Endothelial cell of umbilical vein (primary cell): Measurements from ENCODE around the gene KLF13. TPM values are rescaled to one million over a fixed set of nuclear protein-coding genes. Genes with fewer than 3 reads are reported as not detected.

ENCODE experiments used
- BruUV-seq: library from RNA; stranded (reverse); fragments of 400-500 nt; replicated peaks from 2 replicates; lab custom pipeline; 2021; lab: Mats Ljungman, UMichigan
- CTCF ChIA-PET: fragments of 300-600, 350-600 bp; sonication (Branson Sonifier 250); formaldehyde crosslinking; loops from one replicate; lab custom pipeline; 2021; ENCODE audit warnings: antibody characterized with exemption, inconsistent platforms; lab: Charles Lee
- POLR2A ChIA-PET: fragments of 300-600, 350-600 bp; sonication (Branson Sonifier 250); formaldehyde crosslinking; loops from one replicate; lab custom pipeline; 2021; ENCODE audit warnings: antibody characterized with exemption, inconsistent platforms; lab: Charles Lee
- DNase-seq: peaks from one replicate; pipeline ENCODE4 v3.0.0-alpha.2; 2011; ENCODE audit warnings: low read depth, low spot score
- FAIRE-seq: peaks from 2 replicates; lab custom pipeline; 2011; peaks lifted over from hg19 to GRCh38; lab: Jason Lieb, UNC
- H2AFZ ChIP-seq: 2 replicates; pipeline ENCODE4 v1.6.0; 2012; ENCODE audit warnings: low read depth, low read length, control low read depth, inconsistent platforms
- H3K27ac ChIP-seq: 2 replicates; pipeline ENCODE4 v1.5.1; 2011; ENCODE audit warnings: low read depth, mild to moderate bottlenecking, control low read depth, low read length, moderate library complexity; ENCODE audit not compliant: insufficient read depth
- H3K27me3 ChIP-seq, 2 experiments: 2 replicates each; pipeline versions ENCODE4 v1.6.0 to v1.6.1; 2011; ENCODE audit warnings: low read length in 2 of 2, mixed read lengths in 1 of 2; ENCODE audit not compliant: control insufficient read depth in 2 of 2, insufficient read depth in 2 of 2
- H3K36me3 ChIP-seq, 2 experiments: 2 replicates in 1 of 2; 3 replicates in 1 of 2; pipeline ENCODE4 v1.5.1; 2011; ENCODE audit warnings: low read length in 2 of 2, mild to moderate bottlenecking in 1 of 2, moderate library complexity in 1 of 2; ENCODE audit not compliant: control insufficient read depth in 2 of 2, insufficient read depth in 2 of 2; ENCODE audit errors: extremely low read depth in 1 of 2
- H3K4me1 ChIP-seq: 3 replicates; pipeline ENCODE4 v1.5.1; 2011; ENCODE audit warnings: mild to moderate bottlenecking, low read length; ENCODE audit not compliant: control insufficient read depth, insufficient read depth; ENCODE audit errors: extremely low read depth
- H3K4me2 ChIP-seq: 2 replicates; pipeline ENCODE4 v1.6.1; 2011; ENCODE audit warnings: low read length, control low read depth, mixed read lengths; ENCODE audit not compliant: insufficient read depth
- H3K4me3 ChIP-seq, 3 experiments: fragments of 200-600 bp in 1 of 3; sonication (generic), shearing (Covaris generic) in 1 of 3; replicated peaks in 1 of 3; 2 replicates each; pipeline ENCODE4 v1.5.1; 2011 to 2016; ENCODE audit warnings: control low read depth in 3 of 3, low read length in 3 of 3, mild to moderate bottlenecking in 2 of 3, inconsistent platforms in 1 of 3, low read depth in 1 of 3, moderate library complexity in 1 of 3; ENCODE audit not compliant: insufficient read depth in 1 of 3
- H3K79me2 ChIP-seq: 2 replicates; pipeline ENCODE4 v1.6.0; 2012; ENCODE audit warnings: low read length, inconsistent platforms; ENCODE audit not compliant: control insufficient read depth, insufficient read depth
- H3K9ac ChIP-seq: replicated peaks from 2 replicates; pipeline ENCODE3; 2011; ENCODE audit warnings: low read length, control low read depth; ENCODE audit not compliant: insufficient read depth; ENCODE audit errors: extremely low read depth
- H3K9me1 ChIP-seq: replicated peaks from 3 replicates; pipeline ENCODE4 v1.6.0; 2011; ENCODE audit warnings: mild to moderate bottlenecking, low read length; ENCODE audit not compliant: control insufficient read depth, insufficient read depth; ENCODE audit errors: extremely low read depth
- H3K9me3 ChIP-seq: replicated peaks from 2 replicates; pipeline ENCODE4 v1.5.1; 2012; ENCODE audit warnings: low read length, inconsistent platforms; ENCODE audit not compliant: control insufficient read depth, insufficient read depth
- H4K20me1 ChIP-seq: replicated peaks from 2 replicates; pipeline ENCODE3; 2011; ENCODE audit warnings: mild to moderate bottlenecking, low read length; ENCODE audit not compliant: control insufficient read depth, insufficient read depth; ENCODE audit errors: extremely low read depth
- EZH2 ChIP-seq: IDR thresholded peaks from 2 replicates; pipeline ENCODE4 v1.6.1; 2012; ENCODE audit warnings: borderline replicate concordance, low read depth, mild to moderate bottlenecking, moderate library complexity, low read length, inconsistent platforms; ENCODE audit not compliant: severe bottlenecking
- FOS ChIP-seq: IDR thresholded peaks from 2 replicates; pipeline ENCODE4 v1.6.1; 2011; ENCODE audit warnings: mild to moderate bottlenecking, low read length, moderate library complexity, borderline replicate concordance; ENCODE audit not compliant: insufficient read depth
- GATA2 ChIP-seq: IDR thresholded peaks from 2 replicates; pipeline ENCODE4 v1.7.0; 2011; ENCODE audit warnings: low read depth, mild to moderate bottlenecking, moderate library complexity, mixed read lengths, low read length; ENCODE audit not compliant: insufficient read length, insufficient read depth
- JUN ChIP-seq: IDR thresholded peaks from 2 replicates; pipeline ENCODE4 v1.6.1; 2011; ENCODE audit warnings: borderline replicate concordance, low read depth; ENCODE audit not compliant: insufficient read length, insufficient read depth
- MYC ChIP-seq: IDR thresholded peaks from one replicate; pipeline ENCODE4 v1.6.1; 2011; ENCODE audit warnings: mild to moderate bottlenecking, low read depth, low read length
- POLR2A ChIP-seq: IDR thresholded peaks from 2 replicates; pipeline ENCODE4 v1.6.1; 2012; ENCODE audit warnings: low read depth, mild to moderate bottlenecking, control low read depth, low read length
- POLR2AphosphoS5 ChIP-seq: IDR thresholded peaks from 2 replicates; pipeline ENCODE4 v1.6.1; 2012; ENCODE audit warnings: low read depth, mild to moderate bottlenecking, control low read depth, low read length, moderate library complexity; ENCODE audit not compliant: insufficient read depth
- dilution Hi-C: fragments of 300-500 bp; cut with MboI; formaldehyde crosslinking; loops from one replicate; pipeline ENCODE4 v1.15.0; 2019; ENCODE audit warnings: low sequenced_read_pairs; ENCODE audit not compliant: extremely low pct_ligation_motif_present
- intact Hi-C: fragments of 100-400 bp; cut with micrococcal nuclease; formaldehyde crosslinking; loops from one replicate; pipeline ENCODE4 v1.10.0; 2022
- polyA plus RNA-seq, 4 experiments: library from polyadenylated mRNA; depleted of rRNA in 3 of 4; stranded (reverse) in 3 of 4; unstranded in 1 of 4; fragments of >200 nt; gene quantifications; 2 replicates each; pipeline versions ENCODE4 v1.2.1 to v1.2.3, GENCODE V29; 2011 to 2012; ENCODE audit warnings: missing spikeins in 1 of 4
- total RNA-seq: library from RNA; stranded (reverse); gene quantifications from 2 replicates; pipeline ENCODE4 v1.2.3, GENCODE V29; 2021
- TF ChIP-seq, protein P1 (sequence below): IDR thresholded peaks from 2 replicates; pipeline ENCODE4 v1.6.1; 2011; ENCODE audit not compliant: insufficient read depth, insufficient read length
- TF ChIP-seq, protein P2 (sequence below), 2 donors: IDR thresholded peaks; 1 replicate in 1 of 2; 2 replicates in 1 of 2; pipeline ENCODE4 v1.5.1; 2011; ENCODE audit warnings: low read length in 2 of 2, mild to moderate bottlenecking in 2 of 2, moderate library complexity in 2 of 2, control low read depth in 1 of 2, inconsistent platforms in 1 of 2, low read depth in 1 of 2; ENCODE audit not compliant: insufficient read depth in 1 of 2; ENCODE audit errors: extremely low read depth in 1 of 2

Gene KLF13
- total and polyA plus RNA-seq, 2 donors (not counting 3 experiments of a cell fraction or from before 2014, with no cell fraction given) = 10.1 to 31.9 TPM

DNA sequence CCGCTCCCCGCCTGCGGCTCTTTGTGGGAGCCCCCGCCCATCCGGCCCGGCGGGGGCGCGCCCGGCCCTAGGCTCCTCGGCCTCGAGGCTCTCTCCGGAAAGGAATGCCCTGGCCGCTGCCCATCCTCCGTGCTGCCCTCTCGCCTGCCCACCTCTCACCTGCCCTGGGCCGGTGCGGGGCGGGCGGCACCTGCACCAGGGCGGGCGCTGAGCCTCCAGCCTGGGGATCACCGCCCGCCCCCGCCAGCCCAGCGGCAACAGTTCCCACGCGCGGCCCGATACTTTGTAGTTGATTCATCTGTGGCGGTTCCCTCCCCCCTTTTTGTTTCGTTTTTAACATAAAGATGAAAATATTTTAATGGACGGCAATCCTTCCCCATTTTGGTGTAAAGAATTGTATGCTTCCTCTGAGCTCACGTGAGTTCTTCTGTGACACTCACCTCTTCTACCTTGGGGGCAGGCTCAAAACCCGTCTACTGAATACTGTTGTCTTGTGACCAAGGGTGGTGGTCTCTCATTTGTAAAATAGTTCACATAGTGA, 1.9 kb downstream of the KLF13 start:
- no peak for DNase-seq
- CTCF ChIA-PET = interaction anchor here (0.8 to 1.9 kb wide), 5 partner anchors 12 to 161 kb away, joined by 3 to 9 read pairs (median 4); no protein-coding TSS in a partner anchor
- TF ChIP-seq, protein P1, sequence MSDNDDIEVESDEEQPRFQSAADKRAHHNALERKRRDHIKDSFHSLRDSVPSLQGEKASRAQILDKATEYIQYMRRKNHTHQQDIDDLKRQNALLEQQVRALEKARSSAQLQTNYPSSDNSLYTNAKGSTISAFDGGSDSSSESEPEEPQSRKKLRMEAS = no peak
- TF ChIP-seq JUN = no peak
- H3K4me2 ChIP-seq = peak overlapping the region; percentile 60
- H3K9me1 ChIP-seq = no peaks in the 10 kb centered on the region
- peak overlapping the region; percentile 12 for H3K27ac ChIP-seq
- no peaks in the 10 kb centered on the region for H3K9me3 ChIP-seq
- H2AFZ ChIP-seq = peak overlapping the region; percentile 46
- no peak for FAIRE-seq
- no peaks in the 10 kb centered on the region for H3K27me3 ChIP-seq
- intact Hi-C loops (loop anchor here (5.0 to 10.0 kb wide), 4 partner anchors 39 to 1646 kb away; no protein-coding TSS in a partner anchor), dilution Hi-C loops (no loop called here)
- BruUV-seq = TSS peak; percentile 23
- peaks cover 8% of the 10 kb centered on the region for H3K4me1 ChIP-seq
- POLR2A ChIA-PET = no interaction called here
- H3K79me2 ChIP-seq = peaks cover 13% of the 10 kb centered on the region
- peak overlapping the region; percentile 61 to 89 (median 75) for H3K4me3 ChIP-seq
- H3K9ac ChIP-seq = peak overlapping the region; percentile 78
- H4K20me1 ChIP-seq = no peaks in the 10 kb centered on the region
- H3K36me3 ChIP-seq = no peaks in the 10 kb centered on the region

DNA sequence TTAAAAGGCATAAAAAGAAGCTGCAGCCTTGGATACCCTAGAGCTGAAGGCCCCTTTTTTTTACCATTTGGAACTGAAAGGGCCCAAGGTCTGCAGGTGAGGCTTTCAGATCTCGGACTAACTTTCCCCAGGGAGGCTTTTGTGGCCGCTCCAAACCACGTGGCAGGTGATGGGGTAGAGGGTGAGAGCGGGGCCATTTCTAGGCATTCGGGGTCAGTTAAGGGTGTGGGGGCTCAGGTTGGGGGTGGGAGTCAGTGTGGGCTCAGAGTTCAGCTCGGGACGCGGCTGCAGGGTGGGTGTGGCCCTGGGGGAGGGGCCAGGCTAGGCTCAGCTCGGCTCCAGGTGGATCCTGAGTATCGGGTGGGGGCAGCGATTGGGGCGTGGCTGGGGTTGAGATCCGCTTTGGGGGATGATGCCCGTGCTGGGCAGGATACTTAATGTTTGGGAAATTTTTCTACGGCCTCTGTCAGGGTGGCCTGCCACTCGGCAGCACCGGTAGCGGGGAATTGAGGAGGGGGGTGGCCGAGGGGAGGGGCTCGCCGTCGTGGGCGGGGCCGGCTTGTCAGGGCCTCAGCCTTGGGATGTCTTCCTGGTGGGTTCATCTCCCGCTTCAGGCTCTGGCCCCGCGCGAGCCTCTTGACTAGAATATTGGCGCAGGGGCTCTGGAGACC, 2.5 kb downstream of the KLF13 start:
- DNase-seq = no peak
- ChIA-PET POLR2A (no interaction called here), CTCF (interaction anchor here (0.8 to 1.9 kb wide), 5 partner anchors 12 to 160 kb away, joined by 3 to 9 read pairs (median 4); no protein-coding TSS in a partner anchor)
- Histone ChIP-seq H3K9me3 (no peaks in the 10 kb centered on the region), H3K79me2 (peaks cover 15% of the 10 kb centered on the region), H3K4me1 (peaks cover 8% of the 10 kb centered on the region), H3K9ac (no peak overlapping the region), H3K9me1 (no peaks in the 10 kb centered on the region), H2AFZ (no peak overlapping the region), H3K27me3 (no peaks in the 10 kb centered on the region), H3K4me2 (peak overlapping the region; percentile 60), H3K36me3 (no peaks in the 10 kb centered on the region), H3K4me3 (peak overlapping the region in 2 of 3 experiments; percentile 61 to 89), H4K20me1 (no peaks in the 10 kb centered on the region), H3K27ac (no peak overlapping the region)
- dilution Hi-C loops (no loop called here), intact Hi-C loops (loop anchor here (5.0 to 10.0 kb wide), 4 partner anchors 38 to 1647 kb away; no protein-coding TSS in a partner anchor)
- TF ChIP-seq FOS = no peak
- TF ChIP-seq POLR2A = no peak
- TF ChIP-seq GATA2 = no peak
- TF ChIP-seq EZH2 = no peak
- TF ChIP-seq, protein P1 = no peak
- no peak for TF ChIP-seq MYC
- no peak for TF ChIP-seq JUN
- TF ChIP-seq, protein P2, sequence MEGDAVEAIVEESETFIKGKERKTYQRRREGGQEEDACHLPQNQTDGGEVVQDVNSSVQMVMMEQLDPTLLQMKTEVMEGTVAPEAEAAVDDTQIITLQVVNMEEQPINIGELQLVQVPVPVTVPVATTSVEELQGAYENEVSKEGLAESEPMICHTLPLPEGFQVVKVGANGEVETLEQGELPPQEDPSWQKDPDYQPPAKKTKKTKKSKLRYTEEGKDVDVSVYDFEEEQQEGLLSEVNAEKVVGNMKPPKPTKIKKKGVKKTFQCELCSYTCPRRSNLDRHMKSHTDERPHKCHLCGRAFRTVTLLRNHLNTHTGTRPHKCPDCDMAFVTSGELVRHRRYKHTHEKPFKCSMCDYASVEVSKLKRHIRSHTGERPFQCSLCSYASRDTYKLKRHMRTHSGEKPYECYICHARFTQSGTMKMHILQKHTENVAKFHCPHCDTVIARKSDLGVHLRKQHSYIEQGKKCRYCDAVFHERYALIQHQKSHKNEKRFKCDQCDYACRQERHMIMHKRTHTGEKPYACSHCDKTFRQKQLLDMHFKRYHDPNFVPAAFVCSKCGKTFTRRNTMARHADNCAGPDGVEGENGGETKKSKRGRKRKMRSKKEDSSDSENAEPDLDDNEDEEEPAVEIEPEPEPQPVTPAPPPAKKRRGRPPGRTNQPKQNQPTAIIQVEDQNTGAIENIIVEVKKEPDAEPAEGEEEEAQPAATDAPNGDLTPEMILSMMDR (IDR thresholded peaks at IDR 0.05; ENCODE audit: extremely low read depth in 1 of 2, insufficient read depth in 1 of 2, low read depth in 1 of 2, low read length in 2 of 2) = no peak
- TF ChIP-seq POLR2AphosphoS5 = no peak
- BruUV-seq = no TSS peak
- no peak for FAIRE-seq
